CD4-positive, alpha-beta T cell treated with Interferon alpha-2 for 1 hour (primary cell): Measurements from ENCODE around the gene FANCD2OS.
"Not testable (repeated sequence)": the region's sequence is repeated elsewhere in the genome, so short reads cannot be mapped to it uniquely, and the experiment has no call there.

ENCODE experiments used
- DNase-seq, 2 donors: peaks; one replicate each; pipeline ENCODE4 v3.0.0-alpha.2; 2020 to 2022

FANCD2OS gene

GRCh38 chr3:10091387-10091786, 16.7 kb downstream of the FANCD2OS start:
- DNase-seq, result not testable (repeated sequence)

GRCh38 chr3:10090774-10091173, 17.3 kb downstream of the FANCD2OS start:
- not testable (repeated sequence) for DNase-seq

GRCh38 chr3:10090179-10090578, 17.9 kb downstream of the FANCD2OS start:
- DNase-seq, result no peak

GRCh38 chr3:10088256-10088655, 19.8 kb downstream of the FANCD2OS start:
- no peak for DNase-seq

GRCh38 chr3:10085738-10086137, 22.3 kb downstream of the FANCD2OS start:
- DNase-seq, result no peak

GRCh38 chr3:10081871-10082270, 26.2 kb downstream of the FANCD2OS start:
- DNase-seq, result no peak

GRCh38 chr3:10074666-10075065, 33.4 kb downstream of the FANCD2OS start:
- DNase-seq, result no peak

GRCh38 chr3:10070077-10070476, 38.0 kb downstream of the FANCD2OS start:
- not testable (repeated sequence) for DNase-seq

- no peak for DNase-seq
Measured at GRCh38 chr3:10055097-10055496, 53.0 kb downstream of the FANCD2OS start.
